WTC11 (cell line): ENCODE data around the gene PRRT1. TPM values are rescaled to one million over a fixed set of nuclear protein-coding genes. Genes with fewer than 3 reads are reported as not detected.

Source experiments
- ATF2 ChIP-seq: sonication (generic); formaldehyde crosslinking; IDR thresholded peaks from 2 replicates; pipeline ENCODE4 v1.8.1; 2022; ENCODE audit warnings: low read depth, missing genetic modification reagents, borderline replicate concordance
- CTCF ChIP-seq: fragments of 200-600 bp; IDR thresholded peaks from 2 replicates; pipeline ENCODE4 v1.8.0; 2022; ENCODE audit warnings: antibody characterized with exemption
- EMX1 ChIP-seq: fragments of 250-450 bp; sonication (Bioruptor Pico); IDR thresholded peaks from 2 replicates; pipeline ENCODE4 v1.8.0; 2021; ENCODE audit warnings: mild to moderate bottlenecking
- ERG ChIP-seq: fragments of 250-450 bp; sonication (Bioruptor Pico); IDR thresholded peaks from 2 replicates; pipeline ENCODE4 v1.8.0; 2021; ENCODE audit warnings: mild to moderate bottlenecking
- ETV6 ChIP-seq: sonication (generic); formaldehyde crosslinking; IDR thresholded peaks from 2 replicates; pipeline ENCODE4 v1.8.1; 2022; ENCODE audit warnings: mild to moderate bottlenecking, missing genetic modification reagents
- FOXP4 ChIP-seq: sonication (generic); formaldehyde crosslinking; IDR thresholded peaks from 2 replicates; pipeline ENCODE4 v1.8.0; 2022; ENCODE audit warnings: mild to moderate bottlenecking, missing genetic modification reagents
- GRHL2 ChIP-seq: fragments of 250-450 bp; sonication (Bioruptor Pico); IDR thresholded peaks from 2 replicates; pipeline ENCODE4 v1.8.0; 2022; ENCODE audit warnings: mild to moderate bottlenecking, moderate library complexity; ENCODE audit not compliant: insufficient replicate concordance, severe bottlenecking
- JUN ChIP-seq: sonication (generic); formaldehyde crosslinking; IDR thresholded peaks from 2 replicates; pipeline ENCODE4 v1.8.0; 2023; ENCODE audit warnings: mild to moderate bottlenecking, missing genetic modification reagents
- NFYB ChIP-seq: sonication (generic); formaldehyde crosslinking; conservative IDR thresholded peaks from 2 replicates; pipeline ENCODE4 v1.8.0; 2022; ENCODE audit warnings: low read depth, missing genetic modification reagents
- NR1H2 ChIP-seq: sonication (generic); formaldehyde crosslinking; IDR thresholded peaks from 2 replicates; pipeline ENCODE4 v1.9.0; 2021; ENCODE audit warnings: mild to moderate bottlenecking, moderate library complexity, missing genetic modification reagents
- NR3C1 ChIP-seq: sonication (generic); formaldehyde crosslinking; conservative IDR thresholded peaks from 2 replicates; pipeline ENCODE4 v1.8.1; 2023; ENCODE audit warnings: low read depth, mild to moderate bottlenecking, missing genetic modification reagents
- TP53 ChIP-seq: sonication (generic); formaldehyde crosslinking; IDR thresholded peaks from 2 replicates; pipeline ENCODE4 v1.8.1; 2023; ENCODE audit warnings: mild to moderate bottlenecking, missing genetic modification reagents
- ZNF121 ChIP-seq: sonication (generic); formaldehyde crosslinking; IDR thresholded peaks from 2 replicates; pipeline ENCODE4 v1.8.0; 2023; ENCODE audit warnings: missing genetic modification reagents
- ZNF281 ChIP-seq: sonication (generic); formaldehyde crosslinking; IDR thresholded peaks from 2 replicates; pipeline ENCODE4 v1.8.0; 2023; ENCODE audit warnings: mild to moderate bottlenecking, missing genetic modification reagents
- total RNA-seq: library from RNA; stranded (reverse); gene quantifications from 3 replicates; pipeline ENCODE4 v1.2.3, GENCODE V29; 2021

The PRRT1 gene
- total RNA-seq, 1 experiment from 2014 or later: 1.6 TPM

GRCh38 chr6:32153564-32154513, 2.1 kb upstream of the PRRT1 start, which contains the start of gene PPT2 (continued):
- TF ChIP-seq ZNF281 (peak; percentile 97), ATF2 (CRISPR knock-in tag) (no peak), FOXP4 (CRISPR knock-in tag) (0 out of 2 replicates have a peak, but pooled peaks have one; percentile 37), NR1H2 (CRISPR knock-in tag) (no peak), ERG (CRISPR knock-in tag) (no peak), GRHL2 (CRISPR knock-in tag) (no peak), CTCF (no peak), ETV6 (CRISPR knock-in tag) (peak; percentile 18), TP53 (CRISPR knock-in tag) (no peak), NR3C1 (CRISPR knock-in tag) (no peak), EMX1 (CRISPR knock-in tag) (no peak), JUN (no peak), ZNF121 (CRISPR knock-in tag) (no peak), NFYB (CRISPR knock-in tag) (0 out of 2 replicates have a peak, but pooled peaks have one; percentile 5)
